HG02885 (cell line): ENCODE data around the gene TXNL4A.

ENCODE experiments used
- ATAC-seq: cut with Tn5 transposase; IDR thresholded peaks from one replicate; pipeline ENCODE4 v1.9.1; 2021; ENCODE audit warnings: mild to moderate bottlenecking; ENCODE audit not compliant: unreplicated experiment, poor library complexity

The TXNL4A gene

DNA sequence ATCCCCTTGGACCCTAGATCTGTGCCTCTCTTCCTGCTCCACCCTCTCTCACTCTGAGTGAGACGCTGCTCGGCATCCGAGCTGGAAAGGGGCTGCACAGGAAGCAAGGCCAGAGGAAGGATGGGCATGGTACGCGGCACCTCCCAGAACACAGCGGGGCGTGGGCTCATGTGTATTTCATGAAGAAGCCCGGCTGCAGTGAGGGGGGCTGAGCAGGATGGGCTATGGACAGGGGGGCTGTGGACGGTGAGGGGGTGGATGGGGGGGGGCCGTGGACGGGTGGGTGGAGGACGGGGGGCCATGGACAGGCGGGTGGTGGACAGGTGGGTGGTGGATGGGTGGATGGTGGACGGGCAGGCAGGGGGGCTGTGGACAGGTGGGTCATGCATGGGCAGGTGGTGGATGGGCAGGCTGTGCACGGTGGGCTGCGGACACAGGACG, 65.4 kb downstream of the TXNL4A start:
- no peak for ATAC-seq

DNA sequence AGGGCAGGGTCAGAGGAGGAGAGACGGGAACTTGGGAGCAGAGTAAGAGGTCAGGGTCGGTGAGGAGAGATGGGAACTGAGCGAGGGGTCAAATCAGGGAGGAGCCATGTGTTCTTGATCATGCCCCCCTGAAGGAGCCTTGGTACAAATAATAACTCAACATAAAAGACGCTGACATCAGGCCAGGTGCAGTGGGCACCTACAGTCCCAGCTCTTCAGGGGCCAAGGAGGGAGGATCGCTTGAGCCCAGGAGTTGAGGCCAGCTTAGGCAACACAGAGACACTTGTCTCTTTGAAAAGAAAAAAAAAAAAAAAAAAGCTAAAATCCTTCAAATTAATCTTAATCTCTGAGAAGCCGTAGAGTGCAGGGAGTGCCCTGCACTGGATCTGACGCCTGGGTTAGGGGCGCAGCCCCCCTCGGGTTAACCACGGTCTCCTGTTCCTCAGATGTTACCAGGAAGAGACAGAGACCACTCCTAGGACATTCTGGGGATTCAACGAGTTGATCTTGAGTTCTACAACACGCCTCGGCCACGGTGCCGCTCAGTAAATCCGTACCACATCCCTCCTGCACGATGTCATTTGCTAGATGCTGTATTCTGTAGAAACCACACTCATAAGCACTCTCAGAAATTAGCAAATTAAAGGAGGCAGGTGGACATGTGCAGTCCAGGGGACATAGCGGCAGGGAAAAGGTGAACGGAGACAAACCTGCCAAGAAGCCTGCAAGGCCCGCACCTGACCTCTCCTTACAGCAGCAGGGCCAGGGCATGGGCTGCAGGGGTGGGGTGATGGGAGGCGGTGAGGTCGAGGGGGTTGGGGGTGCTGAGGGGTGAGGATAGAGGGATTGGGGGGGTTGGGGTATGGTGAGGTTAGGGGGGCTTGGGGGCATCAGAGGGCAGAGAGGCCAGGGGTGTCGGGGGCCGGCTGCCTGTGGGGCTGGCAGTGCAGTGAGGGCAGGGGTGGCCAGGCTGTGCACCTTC, 66.1 kb downstream of the TXNL4A start:
- no peak for ATAC-seq
